HG02870 (cell line): ENCODE results near the gene TBC1D5.
"Not testable (repeated sequence)": the region's sequence is repeated elsewhere in the genome, so short reads cannot be mapped to it uniquely, and the experiment has no call there.

ENCODE experiments used
- ATAC-seq: cut with Tn5 transposase; IDR thresholded peaks from one replicate; pipeline ENCODE4 v1.9.1; 2021; ENCODE audit warnings: mild to moderate bottlenecking, moderate library complexity; ENCODE audit not compliant: unreplicated experiment

The TBC1D5 gene

GRCh38 chr3:17423786-17424536 lies 318.5 kb downstream of the TBC1D5 start:
- ATAC-seq = peak; percentile 58

- ATAC-seq = no peak
Observed at GRCh38 chr3:17422636-17423035, 319.8 kb downstream of the TBC1D5 start.

GRCh38 chr3:17420668-17421067 lies 321.8 kb downstream of the TBC1D5 start:
- no peak for ATAC-seq

GRCh38 chr3:17412950-17413530 lies 329.4 kb downstream of the TBC1D5 start:
- ATAC-seq = peak; percentile 90

- no peak for ATAC-seq
Observed at GRCh38 chr3:17411157-17411877, 331.1 kb downstream of the TBC1D5 start.

GRCh38 chr3:17407576-17407975 lies 334.9 kb downstream of the TBC1D5 start:
- no peak for ATAC-seq

- no peak for ATAC-seq
Observed at GRCh38 chr3:17404548-17404947, 337.9 kb downstream of the TBC1D5 start.

GRCh38 chr3:17402442-17402841 lies 340.0 kb downstream of the TBC1D5 start:
- ATAC-seq = no peak

GRCh38 chr3:17401912-17402311 lies 340.5 kb downstream of the TBC1D5 start:
- no peak for ATAC-seq

- ATAC-seq = peak; percentile 30
Observed at GRCh38 chr3:17399586-17399985, 342.8 kb downstream of the TBC1D5 start.

GRCh38 chr3:17398959-17399551 lies 343.4 kb downstream of the TBC1D5 start:
- peak; percentile 97 for ATAC-seq

GRCh38 chr3:17396036-17396435 lies 346.4 kb downstream of the TBC1D5 start:
- ATAC-seq = no peak

GRCh38 chr3:17394541-17395155 lies 347.8 kb downstream of the TBC1D5 start:
- no peak for ATAC-seq

- not testable (repeated sequence) for ATAC-seq
Observed at GRCh38 chr3:17392516-17392915, 349.9 kb downstream of the TBC1D5 start.

GRCh38 chr3:17390785-17391184 lies 351.6 kb downstream of the TBC1D5 start:
- no peak for ATAC-seq

GRCh38 chr3:17387108-17387507 lies 355.3 kb downstream of the TBC1D5 start:
- ATAC-seq = no peak

- ATAC-seq = no peak
Observed at GRCh38 chr3:17386432-17386831, 356.0 kb downstream of the TBC1D5 start.

- no peak for ATAC-seq
Observed at GRCh38 chr3:17384567-17385296, 357.7 kb downstream of the TBC1D5 start.

GRCh38 chr3:17373304-17373703 lies 369.1 kb downstream of the TBC1D5 start:
- no peak for ATAC-seq
